Stimulated activated memory B cell treated with anti-CD40 and anti-IgM and Interleukin-4, amounts not matched to agents 10 μg/mL and 1 μg/mL and 100 μg/mL, for 72 hours (primary cell): ENCODE measurements around the gene UFSP2.
A peak's percentile ranks its signal among the peaks of the same experiment; 100 is the strongest.

Experiments used
- ATAC-seq: fragments of 150-1000 bp; cut with Tn5 transposase; 2 replicates; pipeline ENCODE4 v1.10.0; 2021
- H3K27ac Mint-ChIP-seq: one replicate; pipeline ENCODE4 v1.8.0; 2022; ENCODE audit warnings: mild to moderate bottlenecking, mixed read lengths
- H3K27me3 Mint-ChIP-seq: one replicate; pipeline ENCODE4 v1.8.0; 2022; ENCODE audit warnings: mixed read lengths
- H3K36me3 Mint-ChIP-seq: one replicate; pipeline ENCODE4 v1.8.0; 2022; ENCODE audit warnings: mixed read lengths
- H3K4me1 Mint-ChIP-seq: one replicate; pipeline ENCODE4 v1.8.0; 2022; ENCODE audit warnings: mixed read lengths
- H3K4me3 Mint-ChIP-seq: one replicate; pipeline ENCODE4 v1.8.0; 2022; ENCODE audit warnings: mild to moderate bottlenecking, moderate library complexity, mixed read lengths
- H3K9me3 Mint-ChIP-seq: one replicate; pipeline ENCODE4 v1.8.0; 2022; ENCODE audit warnings: mixed read lengths

UFSP2 gene, protein sequence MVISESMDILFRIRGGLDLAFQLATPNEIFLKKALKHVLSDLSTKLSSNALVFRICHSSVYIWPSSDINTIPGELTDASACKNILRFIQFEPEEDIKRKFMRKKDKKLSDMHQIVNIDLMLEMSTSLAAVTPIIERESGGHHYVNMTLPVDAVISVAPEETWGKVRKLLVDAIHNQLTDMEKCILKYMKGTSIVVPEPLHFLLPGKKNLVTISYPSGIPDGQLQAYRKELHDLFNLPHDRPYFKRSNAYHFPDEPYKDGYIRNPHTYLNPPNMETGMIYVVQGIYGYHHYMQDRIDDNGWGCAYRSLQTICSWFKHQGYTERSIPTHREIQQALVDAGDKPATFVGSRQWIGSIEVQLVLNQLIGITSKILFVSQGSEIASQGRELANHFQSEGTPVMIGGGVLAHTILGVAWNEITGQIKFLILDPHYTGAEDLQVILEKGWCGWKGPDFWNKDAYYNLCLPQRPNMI

DNA sequence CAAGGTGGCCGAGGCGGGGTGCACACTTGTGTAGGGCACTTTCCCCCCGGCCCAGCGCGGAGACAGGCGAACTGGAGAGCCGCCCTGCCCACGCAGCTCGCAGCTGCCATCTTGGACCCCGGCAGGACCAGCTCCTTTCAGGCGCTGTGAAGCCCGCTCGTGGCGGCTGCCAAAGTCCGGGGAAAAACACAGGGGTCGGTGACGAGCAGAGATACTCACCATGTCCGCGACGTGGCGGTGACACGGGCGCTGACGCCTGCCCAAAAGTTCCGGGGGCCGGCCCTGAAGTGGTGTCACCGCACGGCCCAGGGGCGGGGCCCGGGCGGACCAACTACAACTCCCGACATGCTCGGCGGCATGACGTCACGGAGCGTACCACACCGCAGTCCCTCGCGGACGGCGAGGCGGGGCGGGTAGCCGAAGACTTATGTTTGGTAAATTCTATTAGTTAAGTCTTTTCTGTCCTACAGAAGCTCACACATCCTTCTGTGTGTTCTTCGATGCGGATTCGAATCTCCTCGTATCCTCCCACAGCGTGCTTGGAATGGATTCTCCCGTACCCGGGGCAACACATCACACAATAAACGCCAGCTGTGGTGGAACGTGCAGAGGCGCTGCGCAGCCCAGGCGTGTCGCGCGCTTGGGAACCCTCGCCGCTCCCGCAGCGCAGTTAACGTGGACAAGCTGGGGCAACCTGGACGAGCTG lies at the start of gene UFSP2:
UFSP2 (minus strand) TSS at position 318 of the 706 bp plus-strand sequence; CDS start at position 222, 96 bp downstream.
- Mint-ChIP-seq H3K36me3 (peaks cover 10% of the 10 kb centered on the region), H3K4me1 (peaks cover 24% of the 10 kb centered on the region), H3K27ac (peak within 1 kb of the TSS; percentile 86), H3K27me3 (peaks cover 6% of the 10 kb centered on the region), H3K9me3 (no peaks in the 10 kb centered on the region), H3K4me3 (peak within 1 kb of the TSS; percentile 81)
- ATAC-seq, result peak; percentile 97

DNA sequence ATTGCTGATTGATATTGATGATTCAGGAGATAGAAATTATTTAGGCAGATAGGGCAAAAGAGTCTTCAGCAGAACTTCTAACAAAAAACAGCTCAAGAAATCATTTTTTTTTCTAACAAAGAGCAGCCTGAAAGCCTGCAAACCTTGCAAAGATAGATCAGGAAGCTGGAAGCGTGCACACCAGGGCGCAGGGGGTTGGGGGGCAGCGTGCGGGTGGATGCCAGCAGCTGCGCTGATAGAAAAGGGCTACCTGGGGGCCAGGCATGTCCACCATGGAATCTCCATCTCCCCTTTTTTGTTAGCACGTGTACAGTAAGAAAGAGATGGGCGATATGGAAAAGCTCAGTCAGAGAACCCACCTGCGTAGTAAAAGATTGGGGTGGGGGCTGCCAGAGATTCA lies 47.5 kb upstream of the UFSP2 start:
- ATAC-seq, result no peak
- no peaks in the 10 kb centered on the region for H3K9me3 Mint-ChIP-seq
- no peak overlapping the region for H3K4me3 Mint-ChIP-seq
- no peaks in the 10 kb centered on the region for H3K36me3 Mint-ChIP-seq
- peaks cover 29% of the 10 kb centered on the region for H3K4me1 Mint-ChIP-seq
- H3K27me3 Mint-ChIP-seq, result peaks cover 20% of the 10 kb centered on the region
- no peak overlapping the region for H3K27ac Mint-ChIP-seq

DNA sequence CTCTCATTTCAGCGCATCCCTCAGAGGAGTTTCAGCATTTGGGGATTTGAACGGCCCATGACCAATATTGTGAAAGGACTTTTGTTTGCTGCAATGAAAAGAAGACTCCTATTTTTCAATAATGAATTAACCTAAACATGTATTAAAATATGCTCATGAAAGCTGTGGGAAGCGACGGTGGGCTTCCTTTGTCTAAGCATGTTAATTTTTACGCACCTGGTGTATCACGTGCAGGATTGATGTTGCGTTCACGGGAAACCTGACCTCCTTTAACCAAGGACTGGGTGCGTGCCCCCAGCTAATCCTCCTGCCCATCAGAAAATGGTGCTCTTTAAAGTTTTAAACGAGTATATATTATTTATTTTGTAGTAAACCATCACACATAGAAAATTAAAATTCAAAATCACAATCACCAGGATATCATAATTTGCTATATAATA lies 46.4 kb upstream of the UFSP2 start:
- Mint-ChIP-seq H3K27ac (peak overlapping the region; percentile 92), H3K4me3 (peak overlapping the region; percentile 97), H3K4me1 (peaks cover 29% of the 10 kb centered on the region), H3K27me3 (peaks cover 9% of the 10 kb centered on the region), H3K36me3 (no peaks in the 10 kb centered on the region), H3K9me3 (no peaks in the 10 kb centered on the region)
- ATAC-seq, result no peak

DNA sequence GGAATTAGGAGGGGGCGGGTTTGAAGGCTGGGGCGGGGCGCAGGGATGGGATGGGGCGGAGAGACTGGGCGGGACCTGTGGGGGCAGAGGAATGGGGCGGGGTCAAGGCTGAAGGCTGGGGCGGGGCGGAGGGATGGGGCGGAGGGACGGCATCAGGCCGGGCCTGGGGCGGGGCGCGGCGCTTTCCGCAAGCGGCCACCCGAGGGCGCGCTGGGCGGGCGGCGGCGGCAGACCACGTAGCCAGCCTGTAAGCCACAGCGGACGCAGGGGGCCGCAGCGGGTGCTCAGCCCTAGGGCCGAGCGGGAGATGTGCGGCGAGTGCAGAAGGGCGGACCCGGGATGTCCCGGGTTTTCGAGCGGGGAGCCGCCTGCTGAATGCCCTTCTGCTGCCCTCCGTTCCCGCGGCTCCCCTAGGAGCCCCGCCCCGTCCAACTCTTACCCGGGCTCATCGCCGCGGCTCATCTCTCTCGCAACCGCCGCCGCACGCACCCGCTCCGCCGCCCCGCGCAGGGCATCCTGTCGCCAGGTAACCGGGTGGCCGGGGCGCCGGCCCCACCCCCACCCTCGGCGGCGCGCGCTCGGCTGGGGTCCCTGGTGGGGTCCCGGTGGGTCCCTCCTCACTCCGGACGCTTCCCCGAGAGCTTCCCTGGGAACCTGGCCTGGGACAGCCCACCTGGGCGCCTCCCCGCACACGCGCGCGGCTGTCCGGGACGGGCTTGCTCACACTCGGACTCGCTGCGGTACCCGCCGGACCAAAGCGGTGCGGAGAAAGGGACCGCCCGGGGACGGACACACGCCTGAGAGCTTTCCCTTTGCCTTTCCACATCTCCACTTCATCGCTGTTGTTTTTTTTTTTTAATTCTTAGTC lies 45.7 kb upstream of the UFSP2 start, which contains the start of gene CCDC110:
CCDC110 (minus strand) TSS at position 499 of the 868 bp plus-strand sequence; CDS start at position 449, 50 bp downstream.
- H3K27me3 Mint-ChIP-seq, result peaks cover 2% of the 10 kb centered on the region
- ATAC-seq, result peak; percentile 95

DNA sequence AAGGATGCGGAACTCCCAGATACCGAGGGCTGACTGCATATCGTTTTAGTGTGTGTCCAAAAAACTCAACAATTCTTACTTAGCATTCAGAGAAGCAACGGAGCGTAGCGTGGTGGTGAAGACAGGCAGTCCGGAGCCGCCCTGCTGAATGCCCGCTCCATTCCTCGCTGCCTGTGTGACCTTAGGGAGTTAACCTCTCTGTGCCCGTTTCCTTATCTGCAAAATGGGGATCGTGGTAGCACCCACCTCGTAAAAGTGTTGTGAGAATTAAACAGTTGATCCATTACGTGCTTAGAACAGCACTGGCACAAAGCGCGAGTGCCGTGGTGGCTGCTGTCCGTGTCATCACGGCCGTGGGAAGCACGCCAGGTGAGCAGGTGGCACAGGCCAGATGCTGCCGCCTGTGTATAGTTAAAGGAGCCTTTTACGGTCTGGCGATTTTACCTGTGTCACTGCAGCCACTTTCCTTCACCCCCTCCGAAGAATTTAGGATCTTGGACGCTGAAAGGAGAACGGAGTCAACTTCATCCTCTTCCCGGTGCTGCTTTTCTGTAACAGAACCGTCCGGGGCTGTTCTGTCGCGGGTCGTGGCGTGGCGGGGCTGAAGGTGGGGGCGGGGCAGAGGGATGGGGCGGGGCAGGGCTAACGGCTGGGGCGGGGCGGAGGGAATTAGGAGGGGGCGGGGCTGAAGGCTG lies 44.9 kb upstream of the UFSP2 start:
- Mint-ChIP-seq H3K4me1 (peaks cover 29% of the 10 kb centered on the region), H3K36me3 (no peaks in the 10 kb centered on the region), H3K9me3 (no peaks in the 10 kb centered on the region), H3K27me3 (no peaks in the 10 kb centered on the region), H3K27ac (peak overlapping the region; percentile 65), H3K4me3 (peak overlapping the region; percentile 77)
- peak; percentile 57 for ATAC-seq

More for the DNA sequence above, 45.7 kb upstream of the UFSP2 start, which contains the start of gene CCDC110:
- Mint-ChIP-seq H3K4me1 (peaks cover 29% of the 10 kb centered on the region), H3K27ac (peak within 1 kb of the TSS; percentile 92), H3K4me3 (peak within 1 kb of the TSS; percentile 97), H3K9me3 (no peaks in the 10 kb centered on the region), H3K36me3 (no peaks in the 10 kb centered on the region)

DNA sequence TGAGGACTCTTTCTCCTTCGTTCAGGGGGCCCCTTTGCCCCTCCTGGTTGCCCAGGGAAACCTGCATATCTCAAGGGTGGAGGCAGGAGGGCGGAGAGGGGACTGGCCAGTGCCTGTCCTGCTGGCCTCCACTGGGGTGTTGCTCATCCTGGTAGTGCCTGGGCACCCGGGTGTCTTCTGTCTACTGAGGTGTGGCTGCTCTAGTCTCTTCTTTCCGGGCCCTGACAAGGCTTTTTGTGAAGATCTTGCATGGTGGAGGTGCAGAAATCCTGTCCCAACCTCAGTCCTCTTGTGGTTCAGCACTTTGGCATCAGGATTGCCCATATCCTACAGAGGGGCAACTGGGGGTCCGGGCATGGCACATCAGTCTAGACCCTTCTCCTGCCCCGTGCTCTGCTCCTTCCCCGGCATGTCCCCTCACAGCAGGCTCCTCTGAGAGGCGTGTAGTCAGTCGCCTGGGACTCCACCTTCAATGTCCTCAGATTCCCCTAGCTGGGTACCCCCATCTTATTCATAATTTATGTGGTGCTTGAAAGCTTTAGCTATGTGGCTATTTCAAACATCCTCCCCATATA lies 43.9 kb upstream of the UFSP2 start:
- no peaks in the 10 kb centered on the region for H3K36me3 Mint-ChIP-seq
- no peaks in the 10 kb centered on the region for H3K9me3 Mint-ChIP-seq
- peak overlapping the region; percentile 25 for H3K4me3 Mint-ChIP-seq
- H3K27me3 Mint-ChIP-seq, result no peaks in the 10 kb centered on the region
- H3K27ac Mint-ChIP-seq, result peak overlapping the region; percentile 39
- peaks cover 29% of the 10 kb centered on the region for H3K4me1 Mint-ChIP-seq
- no peak for ATAC-seq

DNA sequence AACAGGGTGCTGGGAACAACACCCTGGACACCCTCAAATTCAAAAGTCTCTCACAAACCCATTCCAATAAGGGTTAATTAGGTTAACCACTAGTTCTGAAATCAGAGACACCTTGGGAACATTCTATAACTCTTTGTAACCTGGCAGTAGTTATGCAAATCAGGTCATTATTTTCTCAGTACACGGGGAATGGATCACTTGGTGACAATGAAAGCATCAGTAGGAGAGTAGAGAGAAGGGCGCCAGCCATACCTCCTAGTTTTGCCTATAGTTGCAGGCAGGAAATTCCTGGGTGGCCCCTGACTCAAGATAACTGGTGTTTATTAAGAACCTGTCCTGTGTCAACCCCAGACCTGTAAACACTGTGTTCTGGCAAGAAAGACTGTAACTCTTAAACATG lies 43.2 kb upstream of the UFSP2 start:
- Mint-ChIP-seq H3K36me3 (no peaks in the 10 kb centered on the region), H3K4me1 (peaks cover 29% of the 10 kb centered on the region), H3K9me3 (no peaks in the 10 kb centered on the region), H3K27ac (peak overlapping the region; percentile 39), H3K27me3 (no peaks in the 10 kb centered on the region), H3K4me3 (no peak overlapping the region)
- no peak for ATAC-seq

DNA sequence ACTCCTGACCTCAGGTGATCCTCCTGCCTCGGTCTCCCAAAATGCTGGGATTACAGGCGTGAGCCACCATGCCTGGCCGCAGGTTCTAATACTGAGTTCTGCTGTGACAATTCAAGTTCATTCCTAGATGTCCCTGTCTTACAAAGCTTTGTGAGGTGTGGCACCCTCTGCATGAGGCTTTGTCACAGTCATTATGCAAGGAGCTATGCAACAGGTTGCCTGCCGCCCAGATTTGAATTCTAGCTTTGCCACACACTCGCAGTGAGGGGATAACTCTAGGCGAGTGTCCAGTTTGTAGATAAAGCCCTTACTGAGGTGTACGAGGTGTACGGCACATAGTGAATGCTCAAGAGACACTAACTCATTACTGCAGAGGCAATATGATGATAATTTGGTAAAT lies 42.2 kb upstream of the UFSP2 start:
- H3K27ac Mint-ChIP-seq, result no peak overlapping the region
- H3K36me3 Mint-ChIP-seq, result no peaks in the 10 kb centered on the region
- no peak overlapping the region for H3K4me3 Mint-ChIP-seq
- no peaks in the 10 kb centered on the region for H3K9me3 Mint-ChIP-seq
- peaks cover 29% of the 10 kb centered on the region for H3K4me1 Mint-ChIP-seq
- no peak for ATAC-seq
- no peaks in the 10 kb centered on the region for H3K27me3 Mint-ChIP-seq

DNA sequence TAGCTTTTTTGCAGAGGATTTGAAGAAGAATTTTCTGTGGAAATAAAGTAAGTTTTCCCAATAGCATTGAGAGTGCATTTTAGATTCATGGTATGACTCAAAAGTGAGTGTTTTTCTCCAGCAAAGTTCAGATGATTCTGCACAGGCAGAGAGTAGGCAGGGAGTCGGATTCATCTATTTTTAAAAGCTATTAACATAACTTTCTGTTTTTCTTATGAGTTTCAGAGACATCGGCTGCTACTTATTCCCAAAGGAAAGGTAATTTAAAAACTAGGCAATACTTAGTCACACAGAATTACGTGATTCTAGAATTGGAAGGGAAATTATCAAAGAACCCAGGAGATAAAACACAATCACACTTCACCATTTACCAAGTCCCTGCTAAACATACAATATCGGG lies 41.3 kb upstream of the UFSP2 start:
- Mint-ChIP-seq H3K27ac (no peak overlapping the region), H3K36me3 (no peaks in the 10 kb centered on the region), H3K27me3 (no peaks in the 10 kb centered on the region), H3K9me3 (no peaks in the 10 kb centered on the region), H3K4me3 (no peak overlapping the region), H3K4me1 (peaks cover 21% of the 10 kb centered on the region)
- ATAC-seq, result no peak

DNA sequence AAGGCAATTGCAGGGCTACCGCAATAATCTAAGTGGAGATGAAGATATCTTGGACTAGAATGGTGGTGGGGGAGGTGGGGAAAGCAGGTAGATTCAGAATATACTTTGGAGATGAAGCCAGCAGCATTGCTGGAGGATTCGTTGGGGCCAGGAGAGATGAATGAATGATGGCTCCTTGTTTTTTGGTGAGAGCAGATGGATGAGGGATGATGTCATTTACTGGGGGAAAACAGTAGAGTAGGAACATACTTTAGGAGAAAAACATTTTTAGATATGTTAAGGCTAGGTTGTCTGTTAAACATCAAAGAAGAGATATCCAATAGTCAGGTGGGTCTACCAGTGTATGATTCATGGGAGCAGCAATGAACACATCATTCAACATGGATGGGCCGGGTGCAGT lies 39.9 kb upstream of the UFSP2 start:
- Mint-ChIP-seq H3K4me3 (no peak overlapping the region), H3K27me3 (no peaks in the 10 kb centered on the region), H3K27ac (no peak overlapping the region), H3K4me1 (peaks cover 15% of the 10 kb centered on the region), H3K9me3 (no peaks in the 10 kb centered on the region), H3K36me3 (no peaks in the 10 kb centered on the region)
- no peak for ATAC-seq

DNA sequence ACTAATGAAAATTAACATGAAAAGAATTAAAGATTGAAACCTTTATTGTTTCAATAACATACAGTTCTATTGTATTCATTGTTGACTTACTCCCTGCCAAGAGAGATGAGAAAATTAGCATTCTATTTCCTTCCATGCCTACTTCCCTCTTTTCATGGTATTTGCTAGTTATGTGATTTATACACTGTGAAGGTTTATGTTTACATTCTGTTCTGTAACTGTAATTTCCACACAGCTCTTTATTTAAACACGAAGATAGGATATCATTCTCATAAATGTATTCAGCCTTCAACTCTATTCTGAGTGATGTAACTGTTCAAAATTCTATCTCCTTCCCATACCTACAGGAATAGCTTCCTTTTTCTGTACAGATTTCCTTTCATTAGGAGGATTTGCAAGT lies 39.1 kb upstream of the UFSP2 start:
- H3K36me3 Mint-ChIP-seq, result no peaks in the 10 kb centered on the region
- H3K9me3 Mint-ChIP-seq, result no peaks in the 10 kb centered on the region
- H3K27ac Mint-ChIP-seq, result no peak overlapping the region
- peaks cover 7% of the 10 kb centered on the region for H3K4me1 Mint-ChIP-seq
- no peak overlapping the region for H3K4me3 Mint-ChIP-seq
- no peaks in the 10 kb centered on the region for H3K27me3 Mint-ChIP-seq
- ATAC-seq, result no peak

DNA sequence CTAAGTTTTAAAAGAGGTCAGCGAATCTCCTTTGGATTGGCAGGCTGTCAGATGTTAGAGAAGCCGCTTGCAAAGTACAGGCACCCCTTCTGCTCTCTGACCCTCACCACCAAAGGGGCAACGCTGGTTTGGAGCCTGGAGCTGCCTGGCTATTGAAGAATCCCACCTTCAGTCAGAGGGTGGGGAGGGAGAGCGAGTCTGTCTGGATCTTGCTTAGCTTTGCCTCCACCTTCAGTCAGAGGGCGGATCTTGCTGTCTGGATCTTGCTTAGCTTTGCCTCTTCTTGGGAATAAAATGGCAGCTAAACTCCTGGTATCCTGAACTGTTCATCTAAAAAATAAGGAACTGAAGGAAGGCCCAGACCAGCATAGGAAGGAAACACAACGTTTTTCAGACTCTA lies 38.4 kb upstream of the UFSP2 start:
- H3K4me3 Mint-ChIP-seq, result no peak overlapping the region
- H3K27me3 Mint-ChIP-seq, result no peaks in the 10 kb centered on the region
- no peaks in the 10 kb centered on the region for H3K9me3 Mint-ChIP-seq
- H3K4me1 Mint-ChIP-seq, result peaks cover under 1% of the 10 kb centered on the region
- no peak overlapping the region for H3K27ac Mint-ChIP-seq
- ATAC-seq, result no peak
- no peaks in the 10 kb centered on the region for H3K36me3 Mint-ChIP-seq

DNA sequence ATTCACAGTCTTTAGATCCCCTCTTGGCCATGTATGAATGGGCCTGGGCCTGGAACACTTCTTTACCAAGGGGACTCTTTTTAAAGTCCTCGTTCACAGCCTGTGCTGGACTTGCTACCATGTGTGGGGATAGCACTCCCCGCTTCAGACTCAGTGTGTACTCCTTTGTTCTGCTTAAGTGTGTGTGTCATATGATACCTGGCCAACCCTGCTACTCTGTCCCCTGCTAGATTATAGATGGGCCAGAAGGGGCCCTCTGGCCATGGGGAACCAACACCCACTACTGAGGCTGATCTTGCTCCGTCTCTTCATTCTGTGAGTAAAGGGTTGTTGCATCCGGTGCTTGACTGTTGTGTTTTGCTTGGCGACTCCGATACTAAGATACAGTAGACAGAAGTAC lies 37.8 kb upstream of the UFSP2 start:
- no peak for ATAC-seq
- Mint-ChIP-seq H3K4me1 (no peaks in the 10 kb centered on the region), H3K36me3 (no peaks in the 10 kb centered on the region), H3K27me3 (no peaks in the 10 kb centered on the region), H3K27ac (no peak overlapping the region), H3K4me3 (no peak overlapping the region), H3K9me3 (no peaks in the 10 kb centered on the region)

DNA sequence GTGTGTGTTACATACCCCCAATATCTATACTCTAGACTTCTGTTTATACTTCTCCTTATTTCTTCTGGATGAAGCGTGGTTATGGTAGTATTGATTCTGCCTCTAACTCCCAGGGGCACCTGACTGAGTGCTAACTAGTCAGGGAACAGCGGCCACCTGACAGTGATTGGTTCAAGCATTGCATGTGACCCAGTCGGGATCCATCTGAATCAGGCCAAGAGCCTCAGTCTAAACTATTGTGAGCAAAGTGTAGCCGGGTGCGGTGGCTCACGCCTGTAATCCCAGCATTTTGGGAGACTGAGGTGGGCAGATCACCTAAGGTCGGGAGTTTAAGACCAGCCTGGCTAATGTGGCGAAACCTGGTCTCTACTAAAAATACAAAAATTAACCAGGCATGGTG lies 35.8 kb upstream of the UFSP2 start:
- Mint-ChIP-seq H3K4me3 (no peak overlapping the region), H3K27me3 (no peaks in the 10 kb centered on the region), H3K27ac (no peak overlapping the region), H3K36me3 (no peaks in the 10 kb centered on the region), H3K9me3 (no peaks in the 10 kb centered on the region), H3K4me1 (no peaks in the 10 kb centered on the region)
- ATAC-seq, result no peak
